ENCODE measurements around the gene THRB.

THRB gene

DNA sequence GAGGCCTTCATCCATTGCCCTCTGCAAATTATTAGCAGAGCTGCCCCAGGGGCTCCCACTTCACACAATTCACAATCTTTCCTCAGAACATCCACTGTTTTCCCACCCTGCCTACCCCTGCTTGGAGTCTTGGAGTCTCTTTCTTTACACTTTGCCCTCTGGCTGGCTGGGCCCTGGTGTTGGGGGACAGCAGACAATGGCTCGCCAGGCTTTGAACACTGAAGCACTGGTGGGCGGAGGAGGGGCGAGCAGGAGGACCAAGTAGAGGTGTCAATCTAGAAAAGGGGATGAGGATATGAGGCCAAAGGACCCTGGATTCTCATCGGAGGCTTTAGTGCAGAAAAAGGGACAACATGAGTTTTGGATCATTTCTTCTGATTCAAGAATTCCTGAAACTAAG lies 337.5 kb downstream of the THRB start:
- in situ Hi-C loops (cut with MboI; ENCODE audit: low sequenced_read_pairs, unreplicated experiment), result no loop called here
- no peak for DNase-seq (ENCODE audit: low spot score)
- TF ChIP-seq, protein P1, sequence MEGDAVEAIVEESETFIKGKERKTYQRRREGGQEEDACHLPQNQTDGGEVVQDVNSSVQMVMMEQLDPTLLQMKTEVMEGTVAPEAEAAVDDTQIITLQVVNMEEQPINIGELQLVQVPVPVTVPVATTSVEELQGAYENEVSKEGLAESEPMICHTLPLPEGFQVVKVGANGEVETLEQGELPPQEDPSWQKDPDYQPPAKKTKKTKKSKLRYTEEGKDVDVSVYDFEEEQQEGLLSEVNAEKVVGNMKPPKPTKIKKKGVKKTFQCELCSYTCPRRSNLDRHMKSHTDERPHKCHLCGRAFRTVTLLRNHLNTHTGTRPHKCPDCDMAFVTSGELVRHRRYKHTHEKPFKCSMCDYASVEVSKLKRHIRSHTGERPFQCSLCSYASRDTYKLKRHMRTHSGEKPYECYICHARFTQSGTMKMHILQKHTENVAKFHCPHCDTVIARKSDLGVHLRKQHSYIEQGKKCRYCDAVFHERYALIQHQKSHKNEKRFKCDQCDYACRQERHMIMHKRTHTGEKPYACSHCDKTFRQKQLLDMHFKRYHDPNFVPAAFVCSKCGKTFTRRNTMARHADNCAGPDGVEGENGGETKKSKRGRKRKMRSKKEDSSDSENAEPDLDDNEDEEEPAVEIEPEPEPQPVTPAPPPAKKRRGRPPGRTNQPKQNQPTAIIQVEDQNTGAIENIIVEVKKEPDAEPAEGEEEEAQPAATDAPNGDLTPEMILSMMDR (IDR thresholded peaks at IDR 0.05; ENCODE audit: borderline replicate concordance, control extremely low read depth, extremely low read depth, insufficient read depth, missing control alignments), result no peak

DNA sequence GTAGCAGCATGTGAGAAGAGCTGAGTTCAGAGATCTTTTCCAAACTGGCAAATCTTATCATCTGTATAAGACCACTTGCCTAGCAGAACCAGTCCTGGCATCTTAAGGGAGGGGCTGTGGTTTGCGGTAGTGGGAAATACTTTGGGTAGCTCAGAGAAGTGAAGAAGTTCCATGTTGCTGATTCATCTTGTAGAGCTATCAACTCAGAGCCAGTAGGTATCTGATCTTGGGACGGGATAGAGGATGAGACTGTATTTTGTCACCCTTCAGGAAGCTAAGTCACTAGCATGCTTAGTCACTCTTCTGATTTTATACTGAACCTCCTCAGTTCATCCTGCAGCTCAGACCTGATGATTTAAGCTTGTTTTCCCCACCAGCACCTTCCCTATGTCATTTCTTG lies 338.2 kb downstream of the THRB start:
- TF ChIP-seq, protein P1 (IDR thresholded peaks at IDR 0.05; ENCODE audit: borderline replicate concordance, control extremely low read depth, extremely low read depth, insufficient read depth, missing control alignments), result no peak
- DNase-seq (ENCODE audit: low spot score), result no peak
- in situ Hi-C loops (cut with MboI; ENCODE audit: low sequenced_read_pairs, unreplicated experiment), result no loop called here

DNA sequence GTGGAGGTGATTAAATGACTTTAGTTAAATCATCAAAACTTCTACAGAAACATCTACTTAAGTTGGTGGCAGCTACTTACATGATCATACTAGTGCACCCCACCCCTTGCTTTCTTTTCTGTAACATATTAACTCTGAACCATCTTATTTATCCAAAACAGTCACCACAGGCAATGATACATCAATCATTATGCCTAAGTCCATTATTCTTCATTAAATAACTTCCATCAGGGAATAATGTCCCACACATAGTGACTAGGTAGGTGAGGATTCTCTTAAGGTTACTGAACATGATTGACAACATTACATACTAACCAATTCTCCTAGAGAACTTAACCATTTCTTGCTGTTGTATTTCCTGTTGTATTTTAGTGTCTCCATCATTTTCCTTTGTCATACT lies 339.4 kb downstream of the THRB start:
- TF ChIP-seq, protein P1 (IDR thresholded peaks at IDR 0.05; ENCODE audit: borderline replicate concordance, control extremely low read depth, extremely low read depth, insufficient read depth, missing control alignments), result no peak
- no peak for DNase-seq (ENCODE audit: low spot score)
- in situ Hi-C loops (cut with MboI; ENCODE audit: low sequenced_read_pairs, unreplicated experiment), result no loop called here

- TF ChIP-seq, protein P1 (IDR thresholded peaks at IDR 0.05; ENCODE audit: borderline replicate concordance, control extremely low read depth, extremely low read depth, insufficient read depth, missing control alignments), result no peak
- in situ Hi-C loops (cut with MboI; ENCODE audit: low sequenced_read_pairs, unreplicated experiment), result no loop called here
These were observed 339.9 kb downstream of the THRB start for GRCh38 chr3:24154781-24155180.

DNA sequence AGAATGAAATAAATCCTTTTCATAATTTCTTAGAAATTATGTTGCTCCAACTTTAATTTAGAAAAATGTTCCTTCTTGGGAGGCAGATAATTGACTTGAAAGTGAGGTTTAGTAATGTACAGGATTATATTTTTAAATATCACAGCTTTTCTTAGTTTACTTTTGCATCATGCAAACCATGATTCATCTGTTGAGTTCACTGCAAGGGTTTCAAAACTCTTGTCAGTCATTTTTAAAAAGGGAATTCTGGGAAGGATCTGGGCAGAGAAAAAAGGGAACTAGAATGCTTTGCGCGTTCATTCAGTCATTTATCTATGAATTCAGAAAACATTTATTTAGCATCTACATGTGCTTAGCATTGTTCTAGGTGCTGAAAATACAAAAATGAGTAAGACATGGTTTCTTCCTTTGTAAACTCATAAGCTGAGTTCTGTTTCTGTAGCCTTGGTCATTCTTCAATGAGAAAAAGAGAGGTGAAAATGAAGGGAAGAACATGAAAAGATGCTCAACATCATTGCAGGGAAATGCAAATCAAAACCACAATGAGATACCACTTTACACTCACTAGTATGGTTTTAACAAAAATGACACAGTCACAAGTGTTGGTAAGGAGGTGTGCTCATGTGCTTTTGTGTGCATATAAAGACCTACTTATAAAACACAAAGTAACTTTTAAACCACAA lies 340.5 kb downstream of the THRB start:
- TF ChIP-seq, protein P1 (IDR thresholded peaks at IDR 0.05; ENCODE audit: borderline replicate concordance, control extremely low read depth, extremely low read depth, insufficient read depth, missing control alignments), result no peak
- no peak for DNase-seq (ENCODE audit: low spot score)
- in situ Hi-C loops (cut with MboI; ENCODE audit: low sequenced_read_pairs, unreplicated experiment), result no loop called here

More at GRCh38 chr3:24154781-24155180, 339.9 kb downstream of the THRB start:
- DNase-seq (ENCODE audit: low spot score), result no peak

DNA sequence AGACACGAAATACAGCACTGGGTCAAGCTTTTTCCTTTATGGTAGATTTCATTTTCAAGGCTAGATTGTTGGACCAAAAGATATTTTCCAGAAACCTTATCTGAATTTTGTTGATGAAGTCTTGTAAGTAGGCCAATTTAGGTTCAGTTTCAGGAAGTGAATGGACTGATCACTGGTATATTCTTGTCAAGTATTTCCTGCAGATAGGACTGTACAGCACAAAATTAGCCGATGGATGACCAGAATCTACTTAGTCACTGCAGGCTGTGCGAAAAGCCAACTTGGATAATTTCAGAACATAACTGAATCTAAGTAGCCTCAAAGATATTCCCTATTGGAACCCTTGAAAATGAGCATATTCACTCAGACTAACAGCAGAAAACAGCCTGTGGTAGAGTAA lies 343.1 kb downstream of the THRB start:
- TF ChIP-seq, protein P1 (IDR thresholded peaks at IDR 0.05; ENCODE audit: borderline replicate concordance, control extremely low read depth, extremely low read depth, insufficient read depth, missing control alignments), result no peak
- DNase-seq (ENCODE audit: low spot score), result no peak
- in situ Hi-C loops (cut with MboI; ENCODE audit: low sequenced_read_pairs, unreplicated experiment), result no loop called here

Data from GM13976 (cell line).